Liver (tissue), 9 donors: ENCODE measurements around the gene DBI. TPM values are rescaled to one million over a fixed set of nuclear protein-coding genes. Genes with fewer than 3 reads are reported as not detected.

Experiments
- DNase-seq: peaks from one replicate; pipeline ENCODE4 v3.0.0-alpha.2; 2017; ENCODE audit warnings: low spot score
- H3K27ac ChIP-seq, 2 donors: one replicate each; pipeline ENCODE4 v1.7.0; 2013; ENCODE audit warnings: inconsistent platforms in 2 of 2, low read length in 2 of 2, control low read depth in 1 of 2, low read depth in 1 of 2, mild to moderate bottlenecking in 1 of 2
- H3K27me3 ChIP-seq, 4 donors: one replicate each; pipeline versions ENCODE4 v1.6.1 to v1.7.0; 2013; ENCODE audit warnings: low read length in 3 of 4, inconsistent platforms in 1 of 4, mild to moderate bottlenecking in 1 of 4, moderate library complexity in 1 of 4; ENCODE audit not compliant: control insufficient read depth in 4 of 4, insufficient read depth in 4 of 4
- H3K36me3 ChIP-seq, 4 donors: one replicate each; pipeline versions ENCODE4 v1.6.1 to v1.7.0; 2013; ENCODE audit warnings: low read length in 3 of 4, mild to moderate bottlenecking in 3 of 4, low read depth in 1 of 4, moderate library complexity in 1 of 4; ENCODE audit not compliant: control insufficient read depth in 4 of 4, insufficient read depth in 3 of 4
- H3K4me1 ChIP-seq, 4 donors: one replicate each; pipeline versions ENCODE4 v1.6.1 to v1.7.0; 2013; ENCODE audit warnings: low read length in 3 of 4, mild to moderate bottlenecking in 3 of 4, moderate library complexity in 1 of 4; ENCODE audit not compliant: control insufficient read depth in 4 of 4, insufficient read depth in 4 of 4
- H3K4me3 ChIP-seq, 3 donors: one replicate each; pipeline versions ENCODE4 v1.6.1 to v1.7.0; 2013; ENCODE audit warnings: low read length in 3 of 3, control low read depth in 1 of 3, low read depth in 1 of 3, mild to moderate bottlenecking in 1 of 3
- H3K9ac ChIP-seq, 2 donors: one replicate each; pipeline ENCODE4 v1.7.0; 2013; ENCODE audit warnings: low read length in 2 of 2, mild to moderate bottlenecking in 2 of 2, moderate library complexity in 2 of 2, control low read depth in 1 of 2, low read depth in 1 of 2
- H3K9me3 ChIP-seq, 4 donors: one replicate each; pipeline versions ENCODE4 v1.6.1 to v1.7.0; 2013; ENCODE audit warnings: low read length in 3 of 4; ENCODE audit not compliant: control insufficient read depth in 4 of 4
- ATF3 ChIP-seq: IDR thresholded peaks from 2 replicates; pipeline ENCODE4 v1.6.1; 2016; ENCODE audit warnings: antibody characterized with exemption
- CTCF ChIP-seq: fragments of 150-350 bp; IDR thresholded peaks from 2 replicates; pipeline ENCODE4 v1.5.1; 2017; ENCODE audit warnings: improper control_type of control experiment, low read depth, low read length; ENCODE audit not compliant: missing input control
- EGR1 ChIP-seq, 2 donors: IDR thresholded peaks; 2 replicates each; pipeline ENCODE4 v1.6.1; 2016 to 2018; ENCODE audit warnings: antibody characterized with exemption in 2 of 2, low read depth in 2 of 2
- FOXA1 ChIP-seq: IDR thresholded peaks from 2 replicates; pipeline ENCODE4 v1.6.1; 2016; ENCODE audit warnings: antibody characterized with exemption
- FOXA2 ChIP-seq: IDR thresholded peaks from 2 replicates; pipeline ENCODE4 v1.6.1; 2016; ENCODE audit warnings: antibody characterized with exemption
- GABPA ChIP-seq, 2 donors: IDR thresholded peaks in 1 of 2; conservative IDR thresholded peaks in 1 of 2; 2 replicates each; pipeline ENCODE4 v1.6.1; 2016; ENCODE audit warnings: antibody characterized with exemption in 2 of 2, mild to moderate bottlenecking in 1 of 2, moderate library complexity in 1 of 2
- HNF4A ChIP-seq, 2 donors: conservative IDR thresholded peaks; 2 replicates each; pipeline ENCODE4 v1.6.1; 2016; ENCODE audit warnings: antibody characterized with exemption in 2 of 2, mild to moderate bottlenecking in 2 of 2
- HNF4G ChIP-seq: IDR thresholded peaks from 2 replicates; pipeline ENCODE4 v1.6.1; 2016; ENCODE audit warnings: antibody characterized with exemption
- JUND ChIP-seq, 2 donors: IDR thresholded peaks; 2 replicates each; pipeline ENCODE4 v1.6.1; 2016; ENCODE audit warnings: antibody characterized with exemption in 2 of 2
- MAX ChIP-seq: IDR thresholded peaks from 2 replicates; pipeline ENCODE4 v1.6.1; 2016; ENCODE audit warnings: antibody characterized with exemption
- NR2F2 ChIP-seq: IDR thresholded peaks from 2 replicates; pipeline ENCODE4 v1.6.1; 2016; ENCODE audit warnings: antibody characterized with exemption
- RAD21 ChIP-seq, 2 donors: IDR thresholded peaks; 2 replicates each; pipeline ENCODE4 v1.6.1; 2016; ENCODE audit warnings: antibody characterized with exemption in 2 of 2, mild to moderate bottlenecking in 2 of 2
- REST ChIP-seq: IDR thresholded peaks from 2 replicates; pipeline ENCODE4 v1.6.1; 2016; ENCODE audit warnings: antibody characterized with exemption, mild to moderate bottlenecking
- RXRA ChIP-seq, 2 donors: IDR thresholded peaks; 2 replicates each; pipeline ENCODE4 v1.6.1; 2017 to 2018; ENCODE audit warnings: antibody characterized with exemption in 2 of 2, mild to moderate bottlenecking in 1 of 2
- SP1 ChIP-seq: IDR thresholded peaks from 2 replicates; pipeline ENCODE4 v1.6.1; 2018; ENCODE audit warnings: antibody characterized with exemption, mild to moderate bottlenecking
- TAF1 ChIP-seq: conservative IDR thresholded peaks from 2 replicates; pipeline ENCODE4 v1.6.1; 2016; ENCODE audit warnings: antibody characterized with exemption, mild to moderate bottlenecking
- YY1 ChIP-seq: IDR thresholded peaks from 2 replicates; pipeline ENCODE4 v1.6.1; 2016; ENCODE audit warnings: antibody characterized with exemption, mild to moderate bottlenecking
- WGBS: extraction: QIAGEN DNeasy Blood & Tissue Kit; methylation state at CpG from one replicate; pipeline ENCODE4 v1.1.7; 2013; 5-methylcytosine and 5-hydroxymethylcytosine counted together
- polyA plus RNA-seq, 2 donors: library from polyadenylated mRNA; stranded (reverse) in 1 of 2; unstranded in 1 of 2; fragments of 200-250 nt in 1 of 2; fragments of >200 nt in 1 of 2; fragmentation: Nextera tagmentation in 1 of 2; extraction: Ambion mirVana in 1 of 2; gene quantifications; one replicate each; pipeline versions ENCODE4 v1.2.1 to v1.2.3, GENCODE V29; 2013 to 2015
- total RNA-seq, 2 donors: library from RNA; depleted of rRNA; stranded (reverse); fragments of >200 nt; gene quantifications; one replicate each; pipeline ENCODE4 v1.2.3, GENCODE V29; 2014
- TF ChIP-seq, protein P1 (sequence below): IDR thresholded peaks from 2 replicates; pipeline ENCODE4 v1.6.1; 2016; ENCODE audit warnings: antibody characterized with exemption
- donor health status: healthy.
- donor health status: healthy.
- donor health status: healthy.
- donor health status: healthy.
- donor health status: healthy.

DBI gene
- total and polyA plus RNA-seq, 4 donors = 134 to 900 (median 356) TPM

DNA sequence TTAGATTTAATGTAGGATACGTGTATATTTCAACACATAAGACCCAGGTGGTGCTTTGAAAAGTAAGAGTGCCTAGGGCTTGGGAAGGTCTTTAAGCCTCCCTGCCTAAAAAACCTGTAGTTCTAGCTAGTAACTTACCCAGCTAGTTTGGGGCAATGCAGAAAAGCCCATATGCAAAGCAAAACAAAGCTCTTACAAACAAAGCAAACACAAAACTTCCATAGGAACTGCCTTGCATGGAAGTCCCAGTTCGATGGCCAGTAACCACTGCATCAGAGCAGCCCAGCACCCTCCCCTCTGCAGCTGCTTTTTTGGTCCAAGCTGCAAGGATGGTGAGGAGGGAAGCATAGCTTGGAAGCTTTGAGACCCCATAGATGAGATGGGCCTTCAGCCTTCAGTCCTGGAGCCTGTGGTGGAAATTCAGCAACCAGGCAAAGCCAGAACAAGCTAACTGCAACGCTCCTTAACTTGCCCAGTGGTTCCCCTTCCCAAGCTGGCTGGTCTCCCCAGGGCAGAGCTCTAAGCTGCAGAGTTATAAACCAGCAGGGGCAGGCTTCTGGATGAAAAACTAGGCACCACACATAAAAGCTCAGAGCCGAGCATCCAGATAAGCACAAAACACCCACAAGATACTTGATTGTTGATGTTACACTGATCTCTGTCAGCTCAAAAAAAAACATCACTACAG lies 16.3 kb upstream of the DBI start:
- Histone ChIP-seq H3K4me3 (no peak overlapping the region), H3K27ac (no peak overlapping the region), H3K9me3 (no peaks in the 10 kb centered on the region), H3K9ac (no peak overlapping the region), H3K4me1 (peaks cover 0 to 9% (median 5%) of the 10 kb centered on the region in 4 donors), H3K36me3 (no peaks in the 10 kb centered on the region), H3K27me3 (no peaks in the 10 kb centered on the region)
- no peak for DNase-seq
- TF ChIP-seq, protein P1, sequence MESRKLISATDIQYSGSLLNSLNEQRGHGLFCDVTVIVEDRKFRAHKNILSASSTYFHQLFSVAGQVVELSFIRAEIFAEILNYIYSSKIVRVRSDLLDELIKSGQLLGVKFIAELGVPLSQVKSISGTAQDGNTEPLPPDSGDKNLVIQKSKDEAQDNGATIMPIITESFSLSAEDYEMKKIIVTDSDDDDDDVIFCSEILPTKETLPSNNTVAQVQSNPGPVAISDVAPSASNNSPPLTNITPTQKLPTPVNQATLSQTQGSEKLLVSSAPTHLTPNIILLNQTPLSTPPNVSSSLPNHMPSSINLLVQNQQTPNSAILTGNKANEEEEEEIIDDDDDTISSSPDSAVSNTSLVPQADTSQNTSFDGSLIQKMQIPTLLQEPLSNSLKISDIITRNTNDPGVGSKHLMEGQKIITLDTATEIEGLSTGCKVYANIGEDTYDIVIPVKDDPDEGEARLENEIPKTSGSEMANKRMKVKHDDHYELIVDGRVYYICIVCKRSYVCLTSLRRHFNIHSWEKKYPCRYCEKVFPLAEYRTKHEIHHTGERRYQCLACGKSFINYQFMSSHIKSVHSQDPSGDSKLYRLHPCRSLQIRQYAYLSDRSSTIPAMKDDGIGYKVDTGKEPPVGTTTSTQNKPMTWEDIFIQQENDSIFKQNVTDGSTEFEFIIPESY = no peak
- TF ChIP-seq YY1 (no peak), FOXA1 (no peak), TAF1 (no peak)
- WGBS = 90% methylated on average over 4 of the region's 4 CpGs

DNA sequence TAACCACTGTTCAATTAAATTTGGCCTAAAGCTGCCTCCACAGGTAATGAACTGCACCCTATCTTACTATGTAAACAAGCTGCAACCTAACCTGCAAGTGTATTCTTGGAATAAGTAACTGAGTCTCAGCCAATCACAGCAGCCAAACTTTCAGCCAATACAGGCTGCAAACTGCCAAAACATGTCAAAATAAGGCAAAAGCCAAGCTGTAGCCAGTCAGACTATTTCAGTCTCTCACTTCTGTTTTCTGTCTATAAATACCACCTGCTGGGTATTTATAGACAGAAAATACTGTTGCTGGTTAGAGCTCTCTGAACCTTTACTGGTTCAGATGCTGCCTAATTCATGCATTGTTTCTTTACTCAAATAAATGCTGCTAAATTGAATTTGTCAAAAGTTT lies 14.4 kb upstream of the DBI start:
- Histone ChIP-seq H3K4me1 (peaks cover 0 to 9% (median 5%) of the 10 kb centered on the region in 4 donors), H3K4me3 (no peak overlapping the region), H3K27ac (peak overlapping the region in 1 of 2 donors; percentile 59), H3K36me3 (no peaks in the 10 kb centered on the region), H3K9ac (peak overlapping the region in 1 of 2 donors; percentile 12), H3K27me3 (no peaks in the 10 kb centered on the region), H3K9me3 (no peaks in the 10 kb centered on the region)
- DNase-seq = no peak
- TF ChIP-seq TAF1 = peak; percentile 80
- TF ChIP-seq RXRA (IDR thresholded peaks at IDR 0.05) = peak; percentile 76 to 80
- TF ChIP-seq YY1 = peak; percentile 74
- no peak for TF ChIP-seq EGR1 (IDR thresholded peaks at IDR 0.05; ENCODE audit: low read depth in 2 of 2)
- peak; percentile 69 to 70 for TF ChIP-seq JUND (IDR thresholded peaks at IDR 0.05)
- TF ChIP-seq FOXA1 = peak; percentile 100
- TF ChIP-seq CTCF = no peak
- TF ChIP-seq RAD21 (IDR thresholded peaks at IDR 0.05) = peak; percentile 43 to 61
- TF ChIP-seq MAX = peak; percentile 43
- TF ChIP-seq HNF4A (conservative IDR thresholded peaks at IDR 0.05) = peak; percentile 70 to 72
- peak; percentile 91 for TF ChIP-seq SP1
- TF ChIP-seq REST = peak; percentile 86
- TF ChIP-seq GABPA (IDR thresholded peaks at IDR 0.05 in 1 of 2, conservative IDR thresholded peaks at IDR 0.05 in 1 of 2) = no peak
- TF ChIP-seq, protein P1 = no peak
- TF ChIP-seq HNF4G = peak; percentile 25
- no peak for TF ChIP-seq NR2F2
- no peak for TF ChIP-seq ATF3
- peak; percentile 100 for TF ChIP-seq FOXA2
